ENCODE data around the gene SPTBN1. TPM values are rescaled to one million over a fixed set of nuclear protein-coding genes. Genes with fewer than 3 reads are reported as not detected.

The SPTBN1 gene
- 82.9 and 83.2 TPM in 2 replicates for total RNA-seq

GRCh38 chr2:54455563-54456361, at the start of gene SPTBN1:
TSS of gene SPTBN1 (plus strand) at chr2:54456327. CDS start at chr2:54526419, 70,092 bp downstream.
- ATAC-seq (ENCODE audit: low read depth), result peak; percentile 36
- CTCF ChIA-PET, result no interaction called here
- DNase-seq, result peak; percentile 22
- Mint-ChIP-seq H3K4me3 (peak within 1 kb of the TSS; percentile 86), H3K27ac (no peak within 1 kb of the TSS), H3K36me3 (ENCODE audit: low read depth) (no peaks in the 10 kb centered on the region), H3K4me1 (peaks cover 17% of the 10 kb centered on the region), H3K9me3 (no peaks in the 10 kb centered on the region), H3K27me3 (peaks cover 30% of the 10 kb centered on the region)
- intact Hi-C loops (cut with micrococcal nuclease), result loop anchor here (5.0 kb wide), 1 partner anchor 123 kb away; a partner anchor contains a TSS
- POLR2A ChIA-PET, result no interaction called here
- TF ChIP-seq, protein P1, sequence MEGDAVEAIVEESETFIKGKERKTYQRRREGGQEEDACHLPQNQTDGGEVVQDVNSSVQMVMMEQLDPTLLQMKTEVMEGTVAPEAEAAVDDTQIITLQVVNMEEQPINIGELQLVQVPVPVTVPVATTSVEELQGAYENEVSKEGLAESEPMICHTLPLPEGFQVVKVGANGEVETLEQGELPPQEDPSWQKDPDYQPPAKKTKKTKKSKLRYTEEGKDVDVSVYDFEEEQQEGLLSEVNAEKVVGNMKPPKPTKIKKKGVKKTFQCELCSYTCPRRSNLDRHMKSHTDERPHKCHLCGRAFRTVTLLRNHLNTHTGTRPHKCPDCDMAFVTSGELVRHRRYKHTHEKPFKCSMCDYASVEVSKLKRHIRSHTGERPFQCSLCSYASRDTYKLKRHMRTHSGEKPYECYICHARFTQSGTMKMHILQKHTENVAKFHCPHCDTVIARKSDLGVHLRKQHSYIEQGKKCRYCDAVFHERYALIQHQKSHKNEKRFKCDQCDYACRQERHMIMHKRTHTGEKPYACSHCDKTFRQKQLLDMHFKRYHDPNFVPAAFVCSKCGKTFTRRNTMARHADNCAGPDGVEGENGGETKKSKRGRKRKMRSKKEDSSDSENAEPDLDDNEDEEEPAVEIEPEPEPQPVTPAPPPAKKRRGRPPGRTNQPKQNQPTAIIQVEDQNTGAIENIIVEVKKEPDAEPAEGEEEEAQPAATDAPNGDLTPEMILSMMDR (IDR thresholded peaks at IDR 0.05), result no peak

DNA sequence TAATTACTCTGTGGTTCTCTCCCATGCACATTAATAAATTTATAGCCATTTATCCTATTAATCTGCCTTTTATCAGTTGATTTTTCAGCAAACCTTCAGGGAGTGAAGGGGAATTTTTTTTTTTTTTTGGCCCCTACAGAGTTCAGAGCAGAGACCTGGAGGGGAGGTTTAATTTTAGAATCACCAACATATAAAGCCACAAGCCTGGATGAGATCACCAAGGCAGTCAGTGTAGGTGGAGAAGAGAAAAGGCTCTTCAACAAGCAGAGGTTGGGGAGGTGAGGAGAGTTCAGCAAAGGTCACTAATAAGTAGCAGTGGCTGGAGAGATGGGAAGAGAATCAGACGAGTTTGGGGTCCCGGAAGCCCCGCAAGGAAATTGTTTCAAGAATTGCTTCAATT, 48.4 kb upstream of the SPTBN1 start:
- intact Hi-C loops (cut with micrococcal nuclease), result no loop called here
- Mint-ChIP-seq H3K27me3 (peaks cover 48% of the 10 kb centered on the region), H3K9me3 (no peaks in the 10 kb centered on the region), H3K4me1 (peaks cover 9% of the 10 kb centered on the region), H3K36me3 (ENCODE audit: low read depth) (no peaks in the 10 kb centered on the region), H3K27ac (no peak overlapping the region), H3K4me3 (no peak overlapping the region)
- ChIA-PET POLR2A (no interaction called here), CTCF (no interaction called here)
- ATAC-seq (ENCODE audit: low read depth) (no peak), DNase-seq (no peak)
- TF ChIP-seq, protein P1 (IDR thresholded peaks at IDR 0.05), result no peak

DNA sequence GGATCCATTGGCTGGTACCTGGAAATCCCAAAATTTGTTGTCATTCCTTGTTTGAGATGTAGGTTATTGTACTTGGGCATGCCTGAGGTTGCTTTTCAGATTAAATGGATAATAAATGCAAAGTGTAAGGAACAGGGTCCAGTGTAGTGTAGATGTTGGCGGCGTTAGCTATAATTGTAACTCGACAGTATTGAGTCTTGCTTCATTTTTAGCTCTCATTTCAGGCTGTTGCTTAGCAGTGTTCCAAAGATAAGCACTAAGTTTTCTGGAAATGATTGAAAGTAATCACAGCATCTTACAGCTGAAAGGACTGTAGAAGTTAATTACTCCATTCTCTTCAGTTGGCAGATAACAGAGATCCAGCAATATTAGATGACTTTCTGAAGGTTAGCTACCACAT, 47.8 kb upstream of the SPTBN1 start:
- Mint-ChIP-seq H3K4me3 (no peak overlapping the region), H3K27me3 (peaks cover 42% of the 10 kb centered on the region), H3K4me1 (peaks cover 9% of the 10 kb centered on the region), H3K9me3 (no peaks in the 10 kb centered on the region), H3K27ac (no peak overlapping the region), H3K36me3 (ENCODE audit: low read depth) (no peaks in the 10 kb centered on the region)
- ChIA-PET POLR2A (no interaction called here), CTCF (no interaction called here)
- no peak for ATAC-seq (ENCODE audit: low read depth)
- no peak for DNase-seq
- TF ChIP-seq, protein P1 (IDR thresholded peaks at IDR 0.05), result no peak
- intact Hi-C loops (cut with micrococcal nuclease), result no loop called here

DNA sequence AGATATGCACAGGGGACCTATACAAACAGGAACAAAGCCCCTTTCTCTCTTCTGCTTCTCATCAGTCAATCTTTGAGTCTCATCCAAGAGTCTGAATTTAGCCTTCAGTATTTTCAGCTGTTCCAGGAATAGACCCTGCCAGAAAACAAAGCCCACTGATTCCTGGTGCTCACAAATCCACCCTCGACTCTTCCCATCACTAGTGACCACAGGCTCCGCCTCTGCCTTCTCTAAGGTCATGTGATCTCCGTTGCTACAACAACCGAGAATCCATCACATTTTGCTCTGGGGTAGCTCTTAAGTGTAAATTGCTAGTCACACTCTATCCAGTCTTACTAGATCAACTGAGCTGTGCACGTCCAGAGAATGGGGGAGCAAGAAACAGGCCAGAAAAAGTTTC, 46.4 kb upstream of the SPTBN1 start:
- ChIA-PET POLR2A (no interaction called here), CTCF (no interaction called here)
- Mint-ChIP-seq H3K4me3 (no peak overlapping the region), H3K9me3 (no peaks in the 10 kb centered on the region), H3K36me3 (ENCODE audit: low read depth) (no peaks in the 10 kb centered on the region), H3K27ac (no peak overlapping the region), H3K4me1 (no peaks in the 10 kb centered on the region), H3K27me3 (peaks cover 41% of the 10 kb centered on the region)
- no peak for ATAC-seq (ENCODE audit: low read depth)
- intact Hi-C loops (cut with micrococcal nuclease), result no loop called here
- TF ChIP-seq, protein P1 (IDR thresholded peaks at IDR 0.05), result no peak
- no peak for DNase-seq

DNA sequence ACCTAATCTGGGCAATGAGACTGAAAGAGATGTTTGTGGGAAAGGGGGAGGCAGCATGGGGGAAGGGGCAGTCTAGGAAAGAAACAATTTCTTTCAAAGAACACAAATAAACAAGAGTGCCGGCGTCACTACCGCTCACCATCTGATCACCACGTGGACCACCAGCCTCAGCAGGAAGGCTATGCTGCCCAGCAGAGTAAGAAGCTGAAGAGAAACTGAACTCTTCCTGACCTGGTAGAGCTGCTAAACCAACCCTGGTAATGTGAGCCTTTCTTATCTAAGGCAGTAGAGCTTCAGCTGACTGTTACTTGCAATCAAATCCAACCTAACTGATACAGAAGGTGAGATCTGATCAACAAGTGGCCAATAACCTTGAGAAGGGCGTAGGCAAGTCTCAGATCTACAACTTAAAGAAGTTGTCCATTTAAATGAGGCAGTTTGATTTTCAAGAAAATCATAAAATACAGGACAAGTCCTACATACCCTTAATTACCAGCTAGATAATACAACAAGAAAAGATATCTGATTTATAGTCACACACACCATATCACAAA, 44.2 kb upstream of the SPTBN1 start:
- Mint-ChIP-seq H3K27me3 (peaks cover 48% of the 10 kb centered on the region), H3K4me3 (no peak overlapping the region), H3K27ac (no peak overlapping the region), H3K36me3 (ENCODE audit: low read depth) (no peaks in the 10 kb centered on the region), H3K4me1 (no peaks in the 10 kb centered on the region), H3K9me3 (no peaks in the 10 kb centered on the region)
- TF ChIP-seq, protein P1 (IDR thresholded peaks at IDR 0.05), result no peak
- POLR2A ChIA-PET, result no interaction called here
- ATAC-seq (ENCODE audit: low read depth) (no peak), DNase-seq (no peak)
- intact Hi-C loops (cut with micrococcal nuclease), result no loop called here
- CTCF ChIA-PET, result no interaction called here
